Right kidney (tissue), 1 donor: ENCODE data around the gene SP2.

Experiments used
- DNase-seq: peaks from one replicate; pipeline ENCODE4 v3.0.0-alpha.2; 2016

Gene SP2

GRCh38 chr17:47975189-47975822, 79.3 kb downstream of the SP2 start:
- no peak for DNase-seq

GRCh38 chr17:47975823-47976205, 79.8 kb downstream of the SP2 start:
- no peak for DNase-seq

GRCh38 chr17:47978324-47978723, 82.3 kb downstream of the SP2 start:
- DNase-seq: peak; percentile 39
